ENCODE measurements around the gene DENND4A. TPM values are rescaled to one million over a fixed set of nuclear protein-coding genes. Genes with fewer than 3 reads are reported as not detected.
"Not testable (repeated sequence)": the region's sequence is repeated elsewhere in the genome, so short reads cannot be mapped to it uniquely, and the experiment has no call there.

The DENND4A gene
- total and polyA plus RNA-seq, 11 donors, result 2.7 to 26.6 (median 15.1) TPM

GRCh38 chr15:65743637-65744252 is 48.3 kb downstream of the DENND4A start:
- no peaks in the 10 kb centered on the region for H3K9me3 ChIP-seq
- TF ChIP-seq POLR2A (IDR thresholded peaks at IDR 0.05), result no peak
- TF ChIP-seq, protein P1, sequence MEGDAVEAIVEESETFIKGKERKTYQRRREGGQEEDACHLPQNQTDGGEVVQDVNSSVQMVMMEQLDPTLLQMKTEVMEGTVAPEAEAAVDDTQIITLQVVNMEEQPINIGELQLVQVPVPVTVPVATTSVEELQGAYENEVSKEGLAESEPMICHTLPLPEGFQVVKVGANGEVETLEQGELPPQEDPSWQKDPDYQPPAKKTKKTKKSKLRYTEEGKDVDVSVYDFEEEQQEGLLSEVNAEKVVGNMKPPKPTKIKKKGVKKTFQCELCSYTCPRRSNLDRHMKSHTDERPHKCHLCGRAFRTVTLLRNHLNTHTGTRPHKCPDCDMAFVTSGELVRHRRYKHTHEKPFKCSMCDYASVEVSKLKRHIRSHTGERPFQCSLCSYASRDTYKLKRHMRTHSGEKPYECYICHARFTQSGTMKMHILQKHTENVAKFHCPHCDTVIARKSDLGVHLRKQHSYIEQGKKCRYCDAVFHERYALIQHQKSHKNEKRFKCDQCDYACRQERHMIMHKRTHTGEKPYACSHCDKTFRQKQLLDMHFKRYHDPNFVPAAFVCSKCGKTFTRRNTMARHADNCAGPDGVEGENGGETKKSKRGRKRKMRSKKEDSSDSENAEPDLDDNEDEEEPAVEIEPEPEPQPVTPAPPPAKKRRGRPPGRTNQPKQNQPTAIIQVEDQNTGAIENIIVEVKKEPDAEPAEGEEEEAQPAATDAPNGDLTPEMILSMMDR (IDR thresholded peaks at IDR 0.05), result no peak
- ATAC-seq (no peak), DNase-seq (no peak)
- 41 to 64% (median 50%) methylated on average over 1 of the region's 1 CpG for WGBS, 4 donors
- H3K27me3 ChIP-seq, result no peaks in the 10 kb centered on the region
- no peak overlapping the region for H3K27ac ChIP-seq
- H3K4me3 ChIP-seq, result no peak overlapping the region
- intact Hi-C loops (cut with DNase I), result no loop called here
- peaks cover 0 to 7% (median 0%) of the 10 kb centered on the region in 12 donors for H3K4me1 ChIP-seq
- peaks cover 0 to 33% (median 23%) of the 10 kb centered on the region in 9 donors for H3K36me3 ChIP-seq

DNA sequence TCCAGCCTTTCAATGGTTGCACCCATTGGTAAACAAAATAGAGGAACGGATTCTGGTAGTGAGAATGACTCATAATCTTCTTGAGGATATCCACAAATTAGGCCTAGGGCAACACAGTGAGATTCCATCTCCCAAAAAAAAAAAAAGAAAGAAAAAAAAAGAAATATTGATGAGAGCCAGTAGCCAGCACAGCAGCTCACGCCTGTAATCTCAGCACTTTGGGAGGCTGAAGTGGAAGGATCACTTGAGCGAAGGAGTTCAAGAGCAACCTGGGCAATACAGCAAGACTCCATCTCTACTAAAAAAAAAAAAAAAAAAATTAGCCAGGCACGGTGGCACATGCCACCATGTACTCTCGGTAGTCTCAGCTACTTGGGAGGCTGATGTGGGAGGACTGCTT is 51.9 kb downstream of the DENND4A start:
- Histone ChIP-seq H3K36me3 (peaks cover 0 to 69% (median 53%) of the 10 kb centered on the region in 9 donors), H3K27me3 (no peaks in the 10 kb centered on the region), H3K9me3 (no peaks in the 10 kb centered on the region), H3K4me3 (no peak overlapping the region), H3K4me1 (peaks cover 0 to 7% (median 0%) of the 10 kb centered on the region in 12 donors), H3K27ac (no peak overlapping the region)
- intact Hi-C loops (cut with DNase I), result no loop called here
- no peak for TF ChIP-seq POLR2A (IDR thresholded peaks at IDR 0.05)
- TF ChIP-seq, protein P1 (IDR thresholded peaks at IDR 0.05), result no peak
- DNase-seq (no peak), ATAC-seq (no peak)
- 93 to 96% (median 95%) methylated on average over 5 of the region's 5 CpGs for whole genome bisulfite sequencing, 4 donors

- H3K36me3 ChIP-seq, result peaks cover 0 to 80% (median 60%) of the 10 kb centered on the region in 9 donors
- no peak overlapping the region for H3K27ac ChIP-seq
- no peak overlapping the region for H3K4me3 ChIP-seq
- 82 to 91% (median 88%) methylated on average over 1 of the region's 1 CpG for WGBS, 4 donors
- no peaks in the 10 kb centered on the region for H3K27me3 ChIP-seq
- TF ChIP-seq POLR2A (IDR thresholded peaks at IDR 0.05), result no peak
- TF ChIP-seq, protein P1 (IDR thresholded peaks at IDR 0.05), result no peak
- ATAC-seq (no peak), DNase-seq (no peak)
- intact Hi-C loops (cut with DNase I), result no loop called here
- no peaks in the 10 kb centered on the region for H3K9me3 ChIP-seq
- peaks cover 0 to 2% (median 0%) of the 10 kb centered on the region in 12 donors for H3K4me1 ChIP-seq
These were observed 53.4 kb downstream of the DENND4A start for GRCh38 chr15:65738649-65739048.

DNA sequence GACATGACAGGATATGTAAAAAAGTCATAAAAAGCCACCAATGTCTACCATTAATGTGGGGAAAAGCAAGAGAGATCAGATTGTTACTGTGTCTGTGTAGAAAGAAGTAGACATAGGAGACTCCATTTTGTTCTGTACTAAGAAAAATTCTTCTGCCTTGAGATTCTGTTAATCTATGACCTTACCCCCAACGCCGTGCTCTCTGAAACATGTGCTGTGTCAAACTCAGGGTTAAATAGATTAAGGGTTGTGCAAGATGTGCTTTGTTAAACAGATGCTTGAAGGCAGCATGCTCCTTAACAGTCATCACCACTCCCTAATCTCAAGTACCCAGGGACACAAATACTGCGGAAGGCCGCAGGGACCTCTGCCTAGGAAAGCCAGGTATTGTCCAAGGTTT is 58.5 kb downstream of the DENND4A start:
- intact Hi-C loops (cut with DNase I), result not testable (repeated sequence)

GRCh38 chr15:65732698-65733097 is 59.4 kb downstream of the DENND4A start:
- no peaks in the 10 kb centered on the region for H3K9me3 ChIP-seq
- ATAC-seq (no peak), DNase-seq (no peak)
- no peak overlapping the region for H3K4me3 ChIP-seq
- WGBS, 4 donors, result 93 to 96% (median 96%) methylated on average over 2 of the region's 2 CpGs
- H3K4me1 ChIP-seq, result no peaks in the 10 kb centered on the region
- H3K27me3 ChIP-seq, result no peaks in the 10 kb centered on the region
- intact Hi-C loops (cut with DNase I), result no loop called here
- TF ChIP-seq, protein P1 (IDR thresholded peaks at IDR 0.05), result no peak
- TF ChIP-seq POLR2A (IDR thresholded peaks at IDR 0.05), result no peak
- peaks cover 0 to 91% (median 48%) of the 10 kb centered on the region in 9 donors for H3K36me3 ChIP-seq
- H3K27ac ChIP-seq, result no peak overlapping the region

More for the DNA sequence above, 58.5 kb downstream of the DENND4A start:
- peaks cover 0 to 91% (median 48%) of the 10 kb centered on the region in 9 donors for H3K36me3 ChIP-seq
- not testable (repeated sequence) for H3K27me3 ChIP-seq, ATAC-seq, H3K27ac ChIP-seq, H3K4me1 ChIP-seq, DNase-seq, H3K9me3 ChIP-seq, H3K4me3 ChIP-seq
- WGBS, 4 donors, result 68 to 83% (median 76%) methylated on average over 4 of the region's 4 CpGs
